Bone marrow (tissue), 2 donors: ENCODE data around the gene PLIN1.

Source experiments
- DNase-seq, 2 donors: peaks; one replicate each; lab custom pipeline; 2025; lab: John Stamatoyannopoulos, UW

The PLIN1 gene

DNA sequence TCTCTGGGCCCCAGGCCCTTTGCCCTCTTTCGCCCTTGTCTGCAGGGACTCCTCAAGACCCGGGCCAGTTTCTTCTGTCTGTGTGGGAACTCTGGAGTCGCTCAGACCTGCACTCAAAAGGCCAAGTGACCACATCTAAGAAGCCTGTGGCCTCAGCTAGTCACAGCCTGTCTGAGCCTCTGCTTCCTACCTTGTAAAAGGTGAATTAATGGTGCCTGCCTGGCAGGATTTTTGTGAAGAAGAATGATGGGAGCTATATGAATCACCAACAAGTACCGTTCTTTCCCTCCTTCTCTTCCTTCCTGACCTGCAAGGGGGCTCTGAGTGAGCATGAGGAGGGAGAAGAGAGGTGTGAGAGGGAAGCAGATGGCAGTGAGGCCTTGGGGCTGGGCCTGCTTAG lies 7.5 kb downstream of the PLIN1 start:
- DNase-seq = no peak

DNA sequence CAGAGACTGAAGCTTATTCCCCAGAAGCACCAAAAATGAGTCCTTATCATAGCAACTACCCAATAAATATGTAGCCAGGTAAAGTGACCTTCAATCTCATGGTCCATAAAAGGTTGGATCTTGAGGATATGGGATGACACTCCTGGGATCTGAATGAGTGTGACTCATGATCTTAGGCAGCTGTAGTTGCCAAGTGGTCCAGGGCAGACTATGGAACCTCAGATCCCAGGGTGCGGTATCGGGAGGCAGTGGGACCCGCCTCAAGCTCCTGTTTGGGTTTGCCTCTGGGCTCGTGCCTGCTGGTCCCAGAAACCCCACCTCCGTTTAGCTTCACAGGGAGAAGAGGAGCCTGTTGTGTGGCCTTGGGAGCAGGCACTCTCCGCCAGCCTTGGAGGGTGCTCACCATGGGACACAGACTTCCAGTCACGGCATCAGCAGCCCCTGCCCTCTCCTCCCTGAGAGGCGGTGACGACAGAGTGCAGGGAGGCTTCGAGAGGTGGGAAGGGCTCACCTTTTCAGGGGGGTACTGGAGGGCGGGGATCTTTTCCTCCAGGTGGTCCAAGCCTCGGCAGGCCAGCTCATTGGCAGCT lies 8.1 kb downstream of the PLIN1 start:
- DNase-seq = no peak

DNA sequence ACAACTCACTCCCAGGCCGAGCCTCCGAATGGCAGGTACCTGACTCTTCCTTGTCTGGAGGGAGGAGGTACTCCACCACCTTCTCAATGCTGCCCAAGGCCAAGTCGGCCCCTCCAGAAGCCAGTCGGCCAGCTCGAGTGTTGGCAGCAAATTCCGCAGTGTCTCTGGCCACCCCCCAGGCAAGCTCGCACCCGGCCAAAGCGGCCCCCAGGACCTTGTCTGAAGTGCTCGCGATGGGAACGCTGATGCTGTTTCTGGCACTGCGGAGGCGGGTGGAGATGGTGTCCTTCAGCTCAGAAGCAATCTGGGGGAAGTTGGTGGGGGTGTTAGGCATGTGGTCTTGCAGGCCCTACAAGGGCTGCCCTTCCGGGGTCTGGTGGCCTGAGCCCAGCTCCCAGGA lies 9.2 kb downstream of the PLIN1 start:
- no peak for DNase-seq

DNA sequence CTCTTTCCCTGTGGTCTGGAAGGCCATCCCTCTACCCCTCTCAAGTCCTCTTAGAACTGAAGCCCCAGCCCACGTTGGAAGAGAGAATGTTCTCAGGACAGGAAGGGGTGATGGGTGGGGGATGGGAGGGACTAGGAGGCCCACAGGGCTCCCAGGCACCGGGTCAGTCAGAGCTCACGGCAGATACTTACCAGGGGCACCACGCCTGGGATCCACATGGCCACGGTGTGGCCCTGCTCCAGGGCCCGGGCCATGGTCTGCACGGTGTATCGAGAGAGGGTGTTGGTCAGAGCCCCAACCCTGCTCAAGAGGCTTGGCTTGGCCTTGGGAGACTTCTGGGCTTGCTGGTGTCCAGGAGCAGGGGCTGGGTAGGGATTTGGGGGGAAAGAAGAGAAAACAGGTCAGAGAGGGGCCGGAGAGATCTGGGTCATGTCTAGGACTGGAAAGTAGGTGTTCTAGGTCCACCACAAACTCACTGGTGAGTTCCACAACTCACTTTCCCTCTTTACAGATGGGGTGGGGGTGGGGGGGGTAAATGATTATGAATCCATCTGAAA lies 9.8 kb downstream of the PLIN1 start:
- no peak for DNase-seq

DNA sequence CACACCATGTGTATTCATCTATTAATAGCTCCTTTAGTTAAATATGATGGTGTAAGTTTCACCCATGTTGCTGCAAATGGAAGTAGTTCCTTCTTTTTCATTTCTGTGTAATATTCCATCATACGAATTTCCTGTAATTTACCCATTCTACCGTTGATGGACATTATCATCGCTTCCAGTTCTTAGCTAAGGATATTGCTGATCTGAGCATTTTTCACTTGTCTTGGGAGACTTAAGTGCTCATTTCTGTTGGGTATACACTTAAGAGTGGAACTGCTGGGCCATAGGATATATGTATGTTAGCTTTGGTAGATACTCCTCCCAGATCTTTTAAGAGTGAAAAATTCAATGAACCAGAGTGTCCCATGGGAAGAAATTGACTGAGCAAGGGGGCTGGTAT lies 11.0 kb downstream of the PLIN1 start:
- no peak for DNase-seq

DNA sequence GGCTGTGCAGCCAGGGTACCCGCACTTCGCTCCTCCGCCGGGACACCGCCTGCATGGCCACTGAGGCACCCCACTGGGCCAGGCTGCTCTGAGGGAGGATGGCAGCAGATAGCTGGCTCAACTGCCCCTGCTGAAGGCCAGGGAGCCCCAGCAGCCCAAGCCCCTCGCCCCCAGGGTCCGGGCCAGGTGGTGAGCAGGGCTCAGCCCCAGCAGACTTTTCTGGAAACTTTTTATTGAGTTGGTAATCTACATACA lies 11.5 kb downstream of the PLIN1 start:
- no peak for DNase-seq

DNA sequence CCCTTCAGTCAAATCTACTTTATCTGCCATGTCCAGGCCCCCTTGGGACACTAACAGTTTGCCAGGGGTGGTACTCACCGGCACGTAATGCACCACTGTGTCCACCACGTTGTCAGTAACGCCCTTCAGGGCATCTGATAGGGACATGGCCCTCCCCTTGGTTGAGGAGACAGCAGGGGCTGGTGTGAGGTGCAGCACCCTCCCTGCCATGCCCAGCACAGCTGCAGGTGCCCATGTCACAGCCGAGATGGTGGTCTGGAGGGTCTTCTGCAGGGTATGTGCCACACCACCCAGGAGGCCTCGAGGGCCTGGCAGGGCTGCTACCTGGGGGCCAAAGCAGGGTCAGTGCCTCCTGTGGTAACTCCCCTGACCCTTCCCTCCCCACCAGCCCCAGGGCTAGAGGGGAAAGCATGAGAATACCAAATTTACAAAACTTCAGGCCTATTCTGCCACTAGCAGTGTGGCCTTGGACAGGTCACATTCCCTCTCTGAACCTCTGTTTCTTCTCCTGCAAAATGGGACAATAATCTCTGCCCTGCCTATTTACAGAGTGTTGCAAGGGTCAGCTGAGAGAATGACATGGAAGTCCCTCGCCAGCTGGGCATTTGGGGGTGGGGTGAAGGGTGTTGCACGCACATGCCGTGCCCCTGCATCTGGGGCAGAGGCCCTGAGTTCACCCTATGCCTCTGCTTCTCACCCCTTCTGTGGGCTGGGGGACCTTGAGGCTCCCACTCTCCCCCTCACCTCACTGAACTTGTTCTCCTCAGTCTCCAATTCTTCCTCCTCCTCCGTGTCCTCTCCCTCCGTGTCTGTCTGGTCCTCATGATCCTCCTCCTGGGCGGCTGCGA lies 12.1 kb downstream of the PLIN1 start:
- DNase-seq = no peak

DNA sequence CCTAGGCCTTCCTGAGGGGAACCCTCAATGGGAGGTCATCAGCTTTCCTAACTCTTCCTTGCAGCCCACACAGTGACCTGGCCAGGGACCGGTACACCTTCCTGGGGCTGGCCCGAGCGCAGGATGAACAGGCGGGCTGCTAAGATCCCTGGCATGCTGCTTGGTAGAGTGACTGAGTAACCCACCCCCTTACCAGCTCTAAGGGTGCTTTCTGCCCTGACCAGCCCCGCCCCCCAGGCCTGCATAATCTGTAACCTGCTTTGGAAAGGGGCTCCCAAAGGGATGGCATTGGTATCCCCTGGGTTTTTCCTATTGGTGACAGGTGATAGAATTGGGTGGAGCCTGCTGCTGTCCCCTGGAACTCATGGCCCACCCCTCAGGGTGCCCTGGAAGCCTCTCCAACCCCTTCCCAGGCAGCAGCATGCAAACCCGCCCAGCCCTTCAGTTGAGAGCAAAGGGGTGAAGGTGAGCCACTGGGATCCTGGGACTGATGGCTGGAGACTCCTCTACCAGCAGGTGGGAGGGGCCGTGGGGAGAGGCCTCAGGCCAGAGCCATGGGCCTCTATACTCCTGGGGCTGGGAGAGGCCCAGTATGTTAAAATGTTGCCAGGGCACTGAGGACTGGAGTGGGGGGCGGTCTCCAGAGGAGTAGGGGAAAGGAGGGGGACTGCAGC lies 12.8 kb downstream of the PLIN1 start:
- no peak for DNase-seq

DNA sequence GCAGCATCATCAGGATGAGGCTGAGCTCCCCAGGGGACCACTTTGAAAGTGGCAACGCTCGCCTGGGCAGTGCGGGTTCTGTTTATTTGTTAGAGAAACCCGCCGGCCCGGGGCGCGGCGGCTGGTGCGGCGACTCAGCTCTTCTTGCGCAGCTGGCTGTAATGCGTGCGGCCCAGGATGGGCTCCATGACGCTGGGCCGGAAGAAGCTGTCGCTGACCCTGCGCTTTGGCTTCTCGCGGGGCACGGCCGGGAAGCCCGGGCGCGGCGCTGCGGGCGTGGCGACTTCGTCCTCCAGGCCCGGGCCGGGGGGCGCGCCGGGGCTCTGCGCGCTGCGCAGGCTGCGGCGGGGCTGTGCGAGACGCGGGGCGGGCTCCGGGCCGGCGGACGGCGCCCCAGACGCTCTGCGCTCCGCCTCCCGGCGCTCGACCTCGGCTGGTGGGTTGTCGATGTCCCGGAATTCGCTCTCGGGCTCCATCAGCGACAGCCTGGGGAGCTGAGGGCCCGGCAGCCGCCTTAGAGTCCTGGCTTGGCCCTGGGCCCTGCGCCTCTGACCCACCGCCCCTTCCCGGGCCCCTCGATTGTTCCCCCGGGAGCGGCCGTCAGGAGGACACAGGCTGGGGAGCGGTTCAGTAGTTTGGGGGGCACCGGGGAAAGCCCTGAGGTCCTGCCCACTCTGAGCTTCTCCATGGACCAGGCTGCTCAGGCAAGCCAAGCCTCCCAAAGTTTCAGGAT lies 13.6 kb downstream of the PLIN1 start:
- DNase-seq = peak in 1 of 2 donors; percentile 21

DNA sequence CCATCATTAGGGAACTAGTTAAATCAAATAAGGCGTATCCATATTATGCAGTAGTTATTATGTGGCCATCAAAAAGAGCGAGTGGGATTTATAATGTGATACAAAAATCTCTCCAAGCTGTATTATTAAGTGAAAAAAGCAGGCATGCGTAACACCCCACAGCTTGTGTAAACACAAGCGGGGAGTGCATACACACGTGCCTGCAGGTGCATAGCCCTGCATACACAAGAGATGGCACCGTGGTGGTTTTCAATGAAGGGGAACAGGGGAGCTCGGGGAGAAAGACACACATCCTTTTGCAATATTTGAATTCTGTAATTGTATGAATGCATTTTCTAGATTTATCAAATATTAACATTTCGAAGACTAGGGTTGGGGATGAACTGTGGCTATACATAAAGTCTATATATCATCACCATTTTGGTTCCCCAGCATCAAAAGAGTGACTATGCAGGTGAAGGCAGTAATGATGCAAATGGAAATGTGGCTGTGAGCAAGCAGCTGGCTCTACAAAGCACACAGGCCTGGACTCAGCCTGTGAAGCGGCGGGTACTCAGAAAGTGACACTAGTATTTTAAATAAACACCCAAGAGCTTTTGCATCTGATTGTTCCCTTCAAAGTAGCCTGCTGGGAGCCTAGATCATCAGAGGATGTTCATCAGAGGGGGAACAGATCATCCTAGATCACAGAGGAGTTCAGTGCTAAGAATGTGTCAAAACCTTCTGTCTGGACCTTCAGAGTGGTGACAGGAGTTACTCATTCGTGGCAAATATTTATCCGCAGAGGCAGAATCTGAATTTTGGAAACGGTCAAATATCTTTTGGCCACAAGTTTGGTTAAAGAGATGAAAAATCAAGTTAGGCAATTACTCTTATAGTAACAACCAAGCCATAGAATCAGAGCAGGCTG lies 14.5 kb downstream of the PLIN1 start:
- no peak for DNase-seq

DNA sequence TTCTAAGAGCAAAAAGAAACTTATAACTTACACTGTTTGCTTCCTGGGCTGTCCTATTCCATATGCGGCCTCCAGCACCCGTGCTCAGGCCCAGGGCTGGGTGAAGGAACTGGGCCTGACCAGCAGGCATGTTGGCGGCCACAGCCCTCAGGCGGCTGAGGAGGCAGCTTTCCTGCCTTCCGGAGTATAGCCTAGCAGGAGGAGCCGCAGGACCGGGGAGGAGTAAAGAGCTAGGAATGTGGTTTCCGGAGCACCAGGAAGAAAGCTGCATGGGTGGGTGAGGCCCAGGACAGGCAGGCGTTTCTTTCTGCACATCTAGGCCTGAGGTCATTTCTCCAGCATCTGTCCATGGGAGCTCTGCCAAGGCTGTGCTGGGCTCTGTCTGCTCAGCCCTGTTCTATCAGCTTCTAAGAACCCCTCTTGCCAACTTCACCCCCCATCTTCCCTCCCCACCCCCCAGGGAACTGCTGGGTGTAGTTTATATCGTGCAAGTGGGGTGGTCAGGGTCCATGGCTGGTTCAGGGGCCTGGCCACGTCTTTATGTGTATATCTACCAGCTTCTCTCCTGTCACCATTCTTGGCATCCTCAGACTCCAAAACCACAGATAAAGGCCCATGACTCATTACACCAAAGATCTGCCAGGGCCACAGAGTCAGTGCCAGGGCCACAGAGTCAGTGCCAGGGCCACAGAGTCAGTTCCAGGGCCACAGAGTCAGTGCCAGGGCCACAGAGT lies 16.1 kb downstream of the PLIN1 start:
- DNase-seq = no peak

DNA sequence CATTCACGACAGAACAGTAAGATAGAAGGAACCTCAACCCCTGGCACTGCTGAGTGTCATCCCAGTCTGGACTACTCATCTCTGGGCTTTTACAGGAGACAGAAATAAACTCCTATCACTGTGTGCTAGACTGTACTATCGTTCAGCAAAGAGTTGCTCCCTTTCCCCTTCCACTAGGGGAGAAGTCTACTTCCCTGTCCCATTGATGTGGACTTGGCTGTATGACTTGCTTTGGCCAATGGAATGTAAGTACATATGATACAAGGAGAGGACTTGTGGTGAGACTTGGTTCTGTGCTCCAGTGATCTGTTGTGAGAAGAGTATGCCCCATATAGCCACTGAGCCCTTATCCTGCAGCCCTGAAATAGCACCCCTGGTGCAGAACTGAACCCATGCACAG lies 18.6 kb downstream of the PLIN1 start:
- DNase-seq = no peak

DNA sequence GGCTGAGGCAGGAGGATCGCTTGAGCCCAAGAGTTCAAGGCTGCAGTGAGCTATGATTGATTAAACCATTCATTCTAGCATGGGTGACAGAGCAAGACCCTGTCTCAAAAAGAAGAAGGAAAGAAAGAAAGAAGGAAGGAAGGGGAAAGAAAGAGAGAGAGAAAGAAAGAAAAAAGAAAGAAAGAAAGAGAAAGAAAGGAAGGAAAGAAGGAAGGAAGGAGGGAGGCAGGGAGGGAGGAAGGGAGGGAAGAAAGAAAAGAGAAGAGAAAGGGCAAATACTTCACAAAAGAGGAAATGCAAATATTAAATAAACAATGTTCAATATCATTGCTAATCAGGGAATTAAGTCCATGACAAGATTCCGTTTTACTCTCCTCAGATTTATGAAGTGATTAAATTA lies 19.9 kb downstream of the PLIN1 start:
- no peak for DNase-seq

DNA sequence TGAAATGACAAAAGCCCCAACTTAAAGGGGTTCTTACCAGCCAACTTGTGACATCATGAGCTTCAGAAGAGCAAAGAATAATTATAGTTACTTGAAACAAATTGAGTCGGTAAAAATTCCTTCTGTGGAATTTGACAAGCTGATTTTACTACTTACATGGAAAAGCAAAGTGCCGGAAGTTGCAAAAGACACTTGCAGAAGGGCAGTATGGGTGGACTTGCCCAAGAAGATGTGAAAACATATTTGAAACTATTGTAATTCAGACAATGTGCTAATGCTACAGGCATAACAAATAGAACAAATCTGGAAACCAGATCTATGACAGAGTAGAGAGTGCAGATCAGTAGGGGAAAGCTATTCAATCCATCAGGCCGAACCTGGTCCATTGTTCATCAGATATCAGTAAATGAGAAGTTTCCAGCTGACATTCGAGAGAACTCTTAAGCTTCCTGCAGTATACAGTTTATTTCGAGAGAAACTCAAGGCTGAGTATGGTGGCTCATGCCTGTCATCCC lies 21.4 kb downstream of the PLIN1 start:
- no peak for DNase-seq

DNA sequence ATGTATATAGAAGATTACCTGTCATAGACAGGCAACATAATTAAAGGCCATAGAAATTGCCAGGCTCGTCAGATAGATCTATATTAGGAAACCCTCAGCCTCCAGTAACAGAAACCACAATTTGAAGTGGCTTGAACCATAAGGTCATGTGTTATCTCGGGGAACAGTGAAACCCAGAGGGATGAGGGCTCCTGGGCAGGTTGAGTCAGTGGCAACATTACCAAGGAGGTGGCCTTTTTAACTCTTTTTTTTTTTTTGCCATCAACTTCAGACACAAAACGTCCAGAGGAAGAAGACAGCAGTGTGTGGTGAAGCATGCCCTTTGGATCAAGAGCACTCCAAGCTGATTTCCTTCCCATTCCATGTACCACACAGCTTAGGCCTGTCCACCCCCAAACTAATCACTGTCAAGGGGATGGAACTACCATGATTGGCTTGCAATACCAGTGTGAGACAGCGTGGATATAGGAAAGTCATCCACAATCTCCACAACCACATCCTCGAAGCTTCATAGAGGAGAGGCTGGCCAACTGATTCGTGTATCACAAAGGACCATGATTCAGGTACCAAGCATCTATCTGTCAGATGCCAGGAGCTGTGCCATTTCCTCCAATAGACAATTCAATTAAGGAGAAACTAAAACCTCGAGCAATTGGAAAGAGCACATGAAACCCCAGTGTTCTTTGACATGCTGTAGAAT lies 22.9 kb downstream of the PLIN1 start:
- DNase-seq = no peak

DNA sequence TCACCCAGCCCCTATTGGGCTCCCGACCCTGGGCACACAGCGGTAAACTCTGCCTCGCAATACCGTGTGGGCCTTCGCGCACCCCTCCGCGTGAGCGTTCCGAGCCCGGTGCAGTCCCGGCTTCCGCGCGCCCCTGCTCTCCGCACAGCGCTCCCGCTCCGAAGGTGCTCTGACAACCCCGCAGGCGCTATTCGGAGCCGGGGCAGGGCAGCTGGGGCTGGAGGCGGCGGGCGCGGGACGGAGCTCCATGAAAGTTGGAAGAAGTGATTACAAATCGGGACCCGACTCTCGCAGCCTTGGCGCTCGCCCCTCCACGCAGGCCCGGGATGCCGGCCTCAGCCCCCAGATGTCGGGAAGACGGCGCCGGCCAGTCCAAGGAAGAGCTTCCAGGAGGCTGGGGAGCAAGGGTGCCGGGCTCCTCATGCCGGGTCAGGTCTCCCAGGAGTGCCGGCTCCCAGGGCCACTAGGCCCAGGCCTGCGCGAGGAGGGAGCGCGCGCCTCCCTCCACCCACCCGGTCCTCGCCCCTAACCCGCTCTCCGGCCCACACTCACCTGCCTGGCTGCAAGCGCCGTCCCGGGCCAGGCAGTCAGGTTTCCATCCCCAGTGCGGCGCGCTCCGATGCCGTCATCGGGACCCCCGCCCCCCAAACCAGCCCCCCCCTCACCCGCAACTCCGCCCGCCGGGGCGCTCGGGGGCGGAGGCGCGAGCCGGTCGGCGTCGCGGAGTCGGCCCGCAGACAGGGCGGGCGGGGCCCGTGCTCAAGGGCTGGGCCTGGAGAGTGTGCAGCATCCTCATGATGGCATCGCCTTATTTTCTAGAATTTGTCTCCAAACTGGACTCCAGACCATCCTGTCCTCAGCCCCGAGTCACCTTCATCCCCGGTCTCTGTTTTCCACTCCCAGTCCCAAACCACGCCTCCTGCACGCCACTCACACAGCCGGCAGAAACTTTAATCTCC lies 24.0 kb downstream of the PLIN1 start, which contains the start of gene KIF7:
Gene KIF7 (minus strand): TSS at position 621 of the 959 bp plus-strand sequence. CDS start 2,537 bp downstream, outside the sequence.
- DNase-seq = no peak

DNA sequence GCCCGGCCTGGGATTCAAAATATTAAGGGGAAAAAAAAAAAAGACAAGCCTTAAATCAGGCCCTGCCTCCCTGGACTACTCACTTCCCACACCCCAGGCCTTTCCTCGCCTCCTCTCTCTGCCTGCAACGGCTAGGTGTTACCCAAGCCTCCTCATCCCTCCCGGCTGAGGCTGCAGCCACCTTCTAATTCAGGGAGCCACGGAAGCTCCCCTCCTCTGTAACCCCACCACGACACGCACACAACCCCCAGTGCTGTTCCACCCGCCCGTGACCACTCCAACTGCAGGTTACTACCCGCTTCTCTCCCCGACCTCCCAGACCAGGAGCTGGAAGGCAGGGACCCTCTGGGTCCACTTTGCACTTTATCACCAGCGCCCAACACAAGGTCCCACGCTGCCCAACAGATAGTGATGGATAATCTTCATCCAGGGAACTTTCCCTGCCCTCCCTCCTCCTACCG lies 24.8 kb downstream of the PLIN1 start:
- DNase-seq = no peak

DNA sequence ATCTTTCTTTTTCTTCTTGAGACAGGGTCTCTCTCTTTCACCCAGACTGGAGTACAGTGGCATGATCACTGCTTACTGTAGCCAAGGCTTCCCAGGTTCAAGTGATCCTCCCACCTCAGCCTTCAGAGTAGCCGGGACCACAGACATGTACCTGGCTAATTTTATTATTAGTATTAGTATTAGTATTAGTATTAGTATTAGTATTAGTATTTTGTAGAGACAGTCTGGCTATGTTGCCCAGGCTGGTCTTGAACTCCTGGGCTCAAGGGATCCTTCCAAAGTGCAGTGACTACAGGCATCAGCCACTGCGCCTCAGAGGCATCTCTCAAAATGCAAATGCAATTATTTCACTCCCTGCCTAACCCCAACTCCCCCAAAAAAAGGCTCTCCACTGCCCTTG lies 25.6 kb downstream of the PLIN1 start:
- DNase-seq = no peak
